ENCODE measurements around the gene APBA2. TPM values are rescaled to one million over a fixed set of nuclear protein-coding genes. Genes with fewer than 3 reads are reported as not detected.

The APBA2 gene
- polyA plus RNA-seq, 2 of the 4 experiments (the other 2 are of a cell fraction), result 11.4 to 12.6 TPM

DNA sequence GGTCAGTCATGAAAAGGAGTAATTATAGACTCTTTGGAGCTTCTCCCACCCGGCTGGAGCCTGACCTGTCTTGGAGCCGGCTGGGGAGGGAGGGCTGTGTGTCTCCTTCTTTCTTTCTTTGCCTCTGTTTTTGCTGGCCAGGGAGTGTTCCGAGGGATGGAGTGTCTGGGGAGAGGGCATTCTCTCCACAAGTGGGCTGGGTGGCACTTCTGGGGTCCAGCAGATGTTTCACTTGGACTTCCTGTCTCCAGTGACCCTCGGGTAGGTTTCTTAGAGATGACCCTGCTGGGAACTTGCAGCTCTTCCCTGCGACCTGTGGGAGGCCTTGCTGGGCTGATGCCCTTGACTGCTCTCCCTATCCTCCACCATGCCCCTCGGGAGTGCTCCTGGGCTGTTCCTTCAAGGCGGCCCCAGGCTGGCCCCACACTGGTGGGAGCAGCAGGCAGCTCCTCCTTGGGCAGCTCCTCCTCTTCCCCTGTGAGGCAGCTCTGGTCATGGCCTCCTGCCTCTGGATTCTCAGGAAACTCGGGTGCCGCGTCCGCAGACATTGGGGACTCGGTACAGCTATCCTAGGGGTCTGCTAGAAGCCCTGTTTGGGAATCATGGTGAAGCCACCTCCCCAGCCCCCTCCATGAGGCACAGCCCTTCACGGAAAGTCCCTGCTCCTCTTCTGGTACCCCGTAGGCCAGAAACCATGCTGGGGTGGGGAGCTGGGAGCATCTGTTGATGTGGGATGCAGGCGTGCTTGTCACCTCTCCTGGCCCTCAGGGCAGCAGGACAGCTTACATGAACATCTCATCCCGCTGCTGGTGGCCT, 44.9 kb downstream of the APBA2 start:
- FAIRE-seq (no peak), ATAC-seq (no peak)
- 80% methylated on average over 15 of the region's 16 CpGs for WGBS (ENCODE audit: missing lambda C conversion rate)

DNA sequence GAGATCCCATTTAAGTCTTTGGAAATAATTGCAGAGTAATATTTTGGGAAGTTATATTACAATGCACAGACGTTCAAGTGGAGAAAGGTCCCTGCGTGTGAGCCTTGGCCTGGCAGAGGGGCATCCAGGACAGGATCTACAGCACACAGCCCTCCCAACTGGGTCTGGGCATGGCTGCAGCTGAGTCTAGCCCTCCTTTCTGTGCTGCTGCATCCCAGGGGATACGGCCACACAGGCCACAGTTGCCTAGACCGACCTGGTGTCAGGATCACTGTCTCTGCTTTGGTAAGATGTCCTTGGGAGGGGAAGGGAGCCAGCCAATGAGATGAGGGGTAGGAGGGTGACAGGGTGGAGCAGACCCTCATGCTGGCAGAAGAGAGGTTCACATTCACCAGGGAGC, 46.1 kb downstream of the APBA2 start:
- H3K9me3 ChIP-seq, result no peaks in the 10 kb centered on the region
- H3K4me1 ChIP-seq, result no peaks in the 10 kb centered on the region
- no peak for ATAC-seq
- no peak overlapping the region for H3K4me3 ChIP-seq
- no peak overlapping the region for H3K27ac ChIP-seq
- no peak for FAIRE-seq
- TF ChIP-seq, protein P1, sequence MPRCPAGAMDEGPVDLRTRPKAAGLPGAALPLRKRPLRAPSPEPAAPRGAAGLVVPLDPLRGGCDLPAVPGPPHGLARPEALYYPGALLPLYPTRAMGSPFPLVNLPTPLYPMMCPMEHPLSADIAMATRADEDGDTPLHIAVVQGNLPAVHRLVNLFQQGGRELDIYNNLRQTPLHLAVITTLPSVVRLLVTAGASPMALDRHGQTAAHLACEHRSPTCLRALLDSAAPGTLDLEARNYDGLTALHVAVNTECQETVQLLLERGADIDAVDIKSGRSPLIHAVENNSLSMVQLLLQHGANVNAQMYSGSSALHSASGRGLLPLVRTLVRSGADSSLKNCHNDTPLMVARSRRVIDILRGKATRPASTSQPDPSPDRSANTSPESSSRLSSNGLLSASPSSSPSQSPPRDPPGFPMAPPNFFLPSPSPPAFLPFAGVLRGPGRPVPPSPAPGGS (IDR thresholded peaks at IDR 0.05), result no peak
- TF ChIP-seq, protein P2, sequence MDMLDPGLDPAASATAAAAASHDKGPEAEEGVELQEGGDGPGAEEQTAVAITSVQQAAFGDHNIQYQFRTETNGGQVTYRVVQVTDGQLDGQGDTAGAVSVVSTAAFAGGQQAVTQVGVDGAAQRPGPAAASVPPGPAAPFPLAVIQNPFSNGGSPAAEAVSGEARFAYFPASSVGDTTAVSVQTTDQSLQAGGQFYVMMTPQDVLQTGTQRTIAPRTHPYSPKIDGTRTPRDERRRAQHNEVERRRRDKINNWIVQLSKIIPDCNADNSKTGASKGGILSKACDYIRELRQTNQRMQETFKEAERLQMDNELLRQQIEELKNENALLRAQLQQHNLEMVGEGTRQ (IDR thresholded peaks at IDR 0.05), result no peak
- TF ChIP-seq NR3C1 (IDR thresholded peaks at IDR 0.05) (no peak), ESRRA (IDR thresholded peaks at IDR 0.05; ENCODE audit: borderline replicate concordance, low read length) (no peak), MAFK (IDR thresholded peaks at IDR 0.05; ENCODE audit: partially characterized antibody) (no peak), FOSB (CRISPR knock-in tag; IDR thresholded peaks at IDR 0.05) (no peak), HOXB5 (CRISPR knock-in tag; IDR thresholded peaks at IDR 0.05) (no peak), MYC (IDR thresholded peaks at IDR 0.05; ENCODE audit: borderline replicate concordance, low read length) (no peak), SMC3 (IDR thresholded peaks at IDR 0.05) (no peak), RAD21 (conservative IDR thresholded peaks at IDR 0.05 in 1 of 2, IDR thresholded peaks at IDR 0.05 in 1 of 2) (no peak), CHD2 (IDR thresholded peaks at IDR 0.05; ENCODE audit: low read length, partially characterized antibody) (no peak), HEYL (CRISPR knock-in tag; IDR thresholded peaks at IDR 0.05) (no peak), FOXS1 (CRISPR knock-in tag; IDR thresholded peaks at IDR 0.05) (no peak)
- TF ChIP-seq, protein P3, sequence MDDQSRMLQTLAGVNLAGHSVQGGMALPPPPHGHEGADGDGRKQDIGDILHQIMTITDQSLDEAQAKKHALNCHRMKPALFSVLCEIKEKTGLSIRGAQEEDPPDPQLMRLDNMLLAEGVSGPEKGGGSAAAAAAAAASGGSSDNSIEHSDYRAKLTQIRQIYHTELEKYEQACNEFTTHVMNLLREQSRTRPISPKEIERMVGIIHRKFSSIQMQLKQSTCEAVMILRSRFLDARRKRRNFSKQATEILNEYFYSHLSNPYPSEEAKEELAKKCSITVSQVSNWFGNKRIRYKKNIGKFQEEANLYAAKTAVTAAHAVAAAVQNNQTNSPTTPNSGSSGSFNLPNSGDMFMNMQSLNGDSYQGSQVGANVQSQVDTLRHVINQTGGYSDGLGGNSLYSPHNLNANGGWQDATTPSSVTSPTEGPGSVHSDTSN (IDR thresholded peaks at IDR 0.05), result no peak
- TF ChIP-seq, protein P4, sequence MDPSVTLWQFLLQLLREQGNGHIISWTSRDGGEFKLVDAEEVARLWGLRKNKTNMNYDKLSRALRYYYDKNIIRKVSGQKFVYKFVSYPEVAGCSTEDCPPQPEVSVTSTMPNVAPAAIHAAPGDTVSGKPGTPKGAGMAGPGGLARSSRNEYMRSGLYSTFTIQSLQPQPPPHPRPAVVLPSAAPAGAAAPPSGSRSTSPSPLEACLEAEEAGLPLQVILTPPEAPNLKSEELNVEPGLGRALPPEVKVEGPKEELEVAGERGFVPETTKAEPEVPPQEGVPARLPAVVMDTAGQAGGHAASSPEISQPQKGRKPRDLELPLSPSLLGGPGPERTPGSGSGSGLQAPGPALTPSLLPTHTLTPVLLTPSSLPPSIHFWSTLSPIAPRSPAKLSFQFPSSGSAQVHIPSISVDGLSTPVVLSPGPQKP (IDR thresholded peaks at IDR 0.05; ENCODE audit: low read depth, low read length), result no peak
- TF ChIP-seq, protein P5, sequence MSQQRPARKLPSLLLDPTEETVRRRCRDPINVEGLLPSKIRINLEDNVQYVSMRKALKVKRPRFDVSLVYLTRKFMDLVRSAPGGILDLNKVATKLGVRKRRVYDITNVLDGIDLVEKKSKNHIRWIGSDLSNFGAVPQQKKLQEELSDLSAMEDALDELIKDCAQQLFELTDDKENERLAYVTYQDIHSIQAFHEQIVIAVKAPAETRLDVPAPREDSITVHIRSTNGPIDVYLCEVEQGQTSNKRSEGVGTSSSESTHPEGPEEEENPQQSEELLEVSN (IDR thresholded peaks at IDR 0.05; ENCODE audit: borderline replicate concordance, low read depth), result no peak
- TF ChIP-seq, protein P6, sequence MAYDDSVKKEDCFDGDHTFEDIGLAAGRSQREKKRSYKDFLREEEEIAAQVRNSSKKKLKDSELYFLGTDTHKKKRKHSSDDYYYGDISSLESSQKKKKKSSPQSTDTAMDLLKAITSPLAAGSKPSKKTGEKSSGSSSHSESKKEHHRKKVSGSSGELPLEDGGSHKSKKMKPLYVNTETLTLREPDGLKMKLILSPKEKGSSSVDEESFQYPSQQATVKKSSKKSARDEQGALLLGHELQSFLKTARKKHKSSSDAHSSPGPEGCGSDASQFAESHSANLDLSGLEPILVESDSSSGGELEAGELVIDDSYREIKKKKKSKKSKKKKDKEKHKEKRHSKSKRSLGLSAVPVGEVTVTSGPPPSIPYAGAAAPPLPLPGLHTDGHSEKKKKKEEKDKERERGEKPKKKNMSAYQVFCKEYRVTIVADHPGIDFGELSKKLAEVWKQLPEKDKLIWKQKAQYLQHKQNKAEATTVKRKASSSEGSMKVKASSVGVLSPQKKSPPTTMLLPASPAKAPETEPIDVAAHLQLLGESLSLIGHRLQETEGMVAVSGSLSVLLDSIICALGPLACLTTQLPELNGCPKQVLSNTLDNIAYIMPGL (CRISPR knock-in tag; IDR thresholded peaks at IDR 0.05; ENCODE audit: borderline replicate concordance), result no peak
- TF ChIP-seq, protein P7, sequence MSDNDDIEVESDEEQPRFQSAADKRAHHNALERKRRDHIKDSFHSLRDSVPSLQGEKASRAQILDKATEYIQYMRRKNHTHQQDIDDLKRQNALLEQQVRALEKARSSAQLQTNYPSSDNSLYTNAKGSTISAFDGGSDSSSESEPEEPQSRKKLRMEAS (IDR thresholded peaks at IDR 0.05), result no peak
- 86% methylated on average over 4 of the region's 4 CpGs for WGBS (ENCODE audit: missing lambda C conversion rate)
- no peak overlapping the region for H3K4me2 ChIP-seq
- ChIA-PET CTCF (interaction anchor here (1.9 kb wide), 1 partner anchor 11 kb away, joined by 7 read pairs; no protein-coding TSS in a partner anchor), POLR2A (no interaction called here)
- no peak for DNase-seq (ENCODE audit: low read depth in 1 of 2, low spot score in 1 of 2)

More for the DNA sequence above, 44.9 kb downstream of the APBA2 start:
- Histone ChIP-seq H3K4me3 (no peak overlapping the region), H3K4me1 (no peaks in the 10 kb centered on the region), H3K27ac (no peak overlapping the region), H3K9me3 (no peaks in the 10 kb centered on the region), H3K4me2 (no peak overlapping the region)
- ChIA-PET POLR2A (no interaction called here), CTCF (interaction anchor here (0.7 to 1.9 kb wide), 7 partner anchors 9 to 174 kb away, joined by 3 to 7 read pairs (median 3); no protein-coding TSS in a partner anchor)
- TF ChIP-seq, protein P2 (IDR thresholded peaks at IDR 0.05), result no peak
- TF ChIP-seq EHMT2 (IDR thresholded peaks at IDR 0.05; ENCODE audit: low read depth), result no peak
- DNase-seq (ENCODE audit: low read depth in 1 of 2, low spot score in 1 of 2), result no peak
